Panc1 (cell line): Measurements from ENCODE around the gene DAB2. TPM values are rescaled to one million over a fixed set of nuclear protein-coding genes. Genes with fewer than 3 reads are reported as not detected.

Experiments
- ATAC-seq: fragments of 200-7000 bp; cut with Tn5 transposase; 2 replicates; pipeline ENCODE4 v1.9.1; 2020; ENCODE audit warnings: mild to moderate bottlenecking, moderate library complexity
- BruUV-seq: library from RNA; stranded (reverse); fragments of 400-500 nt; replicated peaks from 2 replicates; lab custom pipeline; 2021; lab: Mats Ljungman, UMichigan
- CTCF ChIA-PET: fragments of 300-600 bp; sonication (Branson Sonifier 250); formaldehyde crosslinking; loops from one replicate; lab custom pipeline; 2022; ENCODE audit warnings: antibody characterized with exemption; lab: Charles Lee
- POLR2A ChIA-PET: fragments of 300-600 bp; sonication (Branson Sonifier 250); formaldehyde crosslinking; loops from one replicate; lab custom pipeline; 2022; ENCODE audit warnings: antibody characterized with exemption; lab: Charles Lee
- DNase-seq: peaks from one replicate; pipeline ENCODE4 v3.0.0-alpha.2; 2010; ENCODE audit warnings: low read depth, low spot score
- H3K27ac ChIP-seq: 2 replicates; pipeline ENCODE4 v1.5.1; 2011; ENCODE audit warnings: mild to moderate bottlenecking, low read length, inconsistent platforms
- H3K27me3 ChIP-seq: fragments of 200-500 bp; sonication (Bioruptor generic); 2 replicates; pipeline ENCODE4 v1.6.0; 2014; ENCODE audit warnings: low read length, inconsistent platforms; ENCODE audit not compliant: control insufficient read depth, insufficient read depth
- H3K36me3 ChIP-seq: fragments of 200-500 bp; sonication (Bioruptor generic); 2 replicates; pipeline ENCODE4 v1.5.1; 2014; ENCODE audit warnings: inconsistent platforms, mild to moderate bottlenecking, low read length, moderate library complexity; ENCODE audit not compliant: control insufficient read depth, insufficient read depth
- H3K4me1 ChIP-seq: 2 replicates; pipeline ENCODE4 v1.5.1; 2011; ENCODE audit warnings: inconsistent platforms, mild to moderate bottlenecking, low read length, moderate library complexity; ENCODE audit not compliant: control insufficient read depth, insufficient read depth
- H3K4me3 ChIP-seq, 2 experiments: 2 replicates each; pipeline ENCODE4 v1.5.1; 2011 to 2012; ENCODE audit warnings: low read depth in 2 of 2, low read length in 2 of 2, mild to moderate bottlenecking in 2 of 2, inconsistent platforms in 1 of 2, moderate library complexity in 1 of 2
- H3K9me3 ChIP-seq: fragments of 200-500 bp; sonication (Bioruptor generic); 2 replicates; pipeline ENCODE4 v1.5.1; 2014; ENCODE audit warnings: low read depth, mild to moderate bottlenecking, inconsistent platforms, low read length, moderate library complexity; ENCODE audit not compliant: control insufficient read depth, insufficient read depth
- POLR2AphosphoS5 ChIP-seq: IDR thresholded peaks from 2 replicates; pipeline ENCODE4 v1.6.1; 2012; ENCODE audit warnings: mild to moderate bottlenecking, low read depth, low read length, moderate library complexity
- SIN3A ChIP-seq: IDR thresholded peaks from 2 replicates; pipeline ENCODE4 v1.6.1; 2012; ENCODE audit warnings: low read depth, mild to moderate bottlenecking, low read length, moderate library complexity, borderline replicate concordance; ENCODE audit not compliant: insufficient read depth
- TCF7L2 ChIP-seq: IDR thresholded peaks from 2 replicates; pipeline ENCODE4 v1.6.1; 2011; ENCODE audit warnings: mild to moderate bottlenecking, low read depth, low read length, inconsistent platforms
- in situ Hi-C: cut with HindIII; loops from 2 replicates; pipeline ENCODE4 v1.10.0; 2016; ENCODE audit warnings: low sequenced_read_pairs, low pct_unique_long_range_greater_than_20kb
- intact Hi-C: fragments of 100-400 bp; cut with micrococcal nuclease; formaldehyde crosslinking; loops from one replicate; pipeline ENCODE4 v1.10.0; 2022; ENCODE audit not compliant: unreplicated experiment
- total RNA-seq: library from RNA; stranded (reverse); gene quantifications from one replicate; pipeline ENCODE4 v1.2.1, GENCODE V29; 2021; ENCODE audit not compliant: unreplicated experiment
- TF ChIP-seq, protein P1 (sequence below): fragments of 450-650 bp; IDR thresholded peaks from 2 replicates; pipeline ENCODE4 v1.5.1; 2017; ENCODE audit warnings: mild to moderate bottlenecking
- TF ChIP-seq, protein P2 (sequence below), 2 experiments: IDR thresholded peaks; 2 replicates each; pipeline ENCODE4 v1.6.1; 2011 to 2012; ENCODE audit warnings: low read depth in 2 of 2, control low read depth in 1 of 2, low read length in 1 of 2, mild to moderate bottlenecking in 1 of 2, moderate library complexity in 1 of 2; ENCODE audit not compliant: insufficient read depth in 1 of 2

DAB2 gene
- total RNA-seq, 1 experiment from 2014 or later, result 1.7 TPM

DNA sequence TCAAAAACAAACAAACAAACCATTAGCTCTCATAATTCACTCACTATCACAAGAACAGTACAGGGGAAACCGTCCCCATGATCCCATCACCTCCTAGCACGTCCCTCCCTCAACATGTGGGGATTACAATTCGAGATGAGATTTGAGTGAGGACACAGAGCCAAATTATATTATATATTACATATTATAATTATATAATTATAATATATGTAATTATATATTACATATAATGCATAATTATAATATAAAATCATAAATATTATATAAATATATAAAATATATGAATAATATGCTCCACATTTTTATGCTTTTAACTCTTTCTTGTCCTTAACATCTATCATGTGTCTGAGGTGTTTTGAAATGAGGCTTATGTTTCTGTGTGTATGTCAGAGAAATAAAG, 57.1 kb downstream of the DAB2 start:
- CTCF ChIA-PET, result no interaction called here
- no peak for ATAC-seq
- BruUV-seq, result no TSS peak

DNA sequence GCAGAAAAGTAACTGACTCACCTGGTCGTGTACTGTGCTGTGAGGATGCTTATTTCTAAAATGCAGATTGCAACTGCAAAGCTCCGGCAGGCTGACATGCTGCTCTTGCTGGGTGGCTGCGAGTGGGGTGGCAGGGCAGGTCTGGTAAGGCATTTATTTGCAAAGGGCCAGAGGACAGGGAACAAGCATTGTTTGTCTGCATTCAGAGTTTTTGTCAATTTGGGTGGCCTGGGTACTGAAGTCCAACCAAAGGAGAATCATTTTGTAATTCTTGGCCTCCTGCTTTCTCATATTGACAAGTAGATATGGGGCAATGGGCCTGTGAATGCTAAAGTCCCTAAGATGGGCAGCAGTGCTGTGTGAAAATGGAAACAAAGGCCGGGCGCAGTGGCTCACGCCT, 60.4 kb downstream of the DAB2 start, which contains the start of gene C9:
TSS of gene C9 (minus strand) at position 129 of the 400 bp plus-strand sequence. CDS start at position 98, 31 bp downstream.
- Histone ChIP-seq H3K27ac (no peak within 1 kb of the TSS), H3K4me3 (no peak within 1 kb of the TSS), H3K27me3 (no peaks in the 10 kb centered on the region), H3K9me3 (no peaks in the 10 kb centered on the region), H3K36me3 (no peaks in the 10 kb centered on the region), H3K4me1 (no peaks in the 10 kb centered on the region)
- ChIA-PET CTCF (no interaction called here), POLR2A (no interaction called here)
- in situ Hi-C loops, result no loop called here
- intact Hi-C loops, result no loop called here
- no TSS peak for BruUV-seq
- DNase-seq, result no peak
- ATAC-seq, result no peak
- no peak for TF ChIP-seq POLR2AphosphoS5
- no peak for TF ChIP-seq SIN3A

More for the DNA sequence above, 57.1 kb downstream of the DAB2 start:
- H3K36me3 ChIP-seq, result no peaks in the 10 kb centered on the region
- H3K4me3 ChIP-seq, result no peak overlapping the region
- H3K4me1 ChIP-seq, result no peaks in the 10 kb centered on the region
- intact Hi-C loops, result no loop called here
- POLR2A ChIA-PET, result no interaction called here
- no peak for TF ChIP-seq POLR2AphosphoS5
- H3K9me3 ChIP-seq, result no peaks in the 10 kb centered on the region
- H3K27me3 ChIP-seq, result no peaks in the 10 kb centered on the region
- no peak overlapping the region for H3K27ac ChIP-seq
- in situ Hi-C loops, result no loop called here
- DNase-seq, result no peak

DNA sequence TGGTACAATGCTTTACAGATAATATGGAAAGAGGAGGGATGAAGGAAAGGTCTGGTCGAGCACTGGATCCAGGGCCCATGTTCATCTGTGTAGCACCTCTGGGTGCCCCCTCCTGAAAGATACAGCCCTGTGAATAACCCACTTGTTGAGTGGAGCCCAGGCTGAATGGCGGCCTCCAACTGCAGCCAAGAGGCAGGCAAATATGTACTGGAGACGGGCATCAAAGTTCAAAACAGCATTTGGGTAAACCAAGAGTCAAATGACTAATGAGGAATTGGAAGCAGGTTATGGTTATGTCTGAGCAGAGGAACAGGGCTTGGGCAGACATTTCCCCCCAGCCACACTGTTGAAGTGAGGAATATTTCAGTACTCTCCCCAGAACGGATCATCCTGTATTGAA, 61.6 kb downstream of the DAB2 start:
- Histone ChIP-seq H3K36me3 (no peaks in the 10 kb centered on the region), H3K9me3 (no peaks in the 10 kb centered on the region), H3K4me3 (no peak overlapping the region), H3K27me3 (no peaks in the 10 kb centered on the region), H3K27ac (no peak overlapping the region), H3K4me1 (no peaks in the 10 kb centered on the region)
- CTCF ChIA-PET, result no interaction called here
- DNase-seq (no peak), ATAC-seq (no peak)
- in situ Hi-C loops (no loop called here), intact Hi-C loops (no loop called here)
- no peak for TF ChIP-seq TCF7L2
- TF ChIP-seq POLR2AphosphoS5, result no peak
- TF ChIP-seq, protein P1, sequence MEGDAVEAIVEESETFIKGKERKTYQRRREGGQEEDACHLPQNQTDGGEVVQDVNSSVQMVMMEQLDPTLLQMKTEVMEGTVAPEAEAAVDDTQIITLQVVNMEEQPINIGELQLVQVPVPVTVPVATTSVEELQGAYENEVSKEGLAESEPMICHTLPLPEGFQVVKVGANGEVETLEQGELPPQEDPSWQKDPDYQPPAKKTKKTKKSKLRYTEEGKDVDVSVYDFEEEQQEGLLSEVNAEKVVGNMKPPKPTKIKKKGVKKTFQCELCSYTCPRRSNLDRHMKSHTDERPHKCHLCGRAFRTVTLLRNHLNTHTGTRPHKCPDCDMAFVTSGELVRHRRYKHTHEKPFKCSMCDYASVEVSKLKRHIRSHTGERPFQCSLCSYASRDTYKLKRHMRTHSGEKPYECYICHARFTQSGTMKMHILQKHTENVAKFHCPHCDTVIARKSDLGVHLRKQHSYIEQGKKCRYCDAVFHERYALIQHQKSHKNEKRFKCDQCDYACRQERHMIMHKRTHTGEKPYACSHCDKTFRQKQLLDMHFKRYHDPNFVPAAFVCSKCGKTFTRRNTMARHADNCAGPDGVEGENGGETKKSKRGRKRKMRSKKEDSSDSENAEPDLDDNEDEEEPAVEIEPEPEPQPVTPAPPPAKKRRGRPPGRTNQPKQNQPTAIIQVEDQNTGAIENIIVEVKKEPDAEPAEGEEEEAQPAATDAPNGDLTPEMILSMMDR, result no peak
- TF ChIP-seq, protein P2, sequence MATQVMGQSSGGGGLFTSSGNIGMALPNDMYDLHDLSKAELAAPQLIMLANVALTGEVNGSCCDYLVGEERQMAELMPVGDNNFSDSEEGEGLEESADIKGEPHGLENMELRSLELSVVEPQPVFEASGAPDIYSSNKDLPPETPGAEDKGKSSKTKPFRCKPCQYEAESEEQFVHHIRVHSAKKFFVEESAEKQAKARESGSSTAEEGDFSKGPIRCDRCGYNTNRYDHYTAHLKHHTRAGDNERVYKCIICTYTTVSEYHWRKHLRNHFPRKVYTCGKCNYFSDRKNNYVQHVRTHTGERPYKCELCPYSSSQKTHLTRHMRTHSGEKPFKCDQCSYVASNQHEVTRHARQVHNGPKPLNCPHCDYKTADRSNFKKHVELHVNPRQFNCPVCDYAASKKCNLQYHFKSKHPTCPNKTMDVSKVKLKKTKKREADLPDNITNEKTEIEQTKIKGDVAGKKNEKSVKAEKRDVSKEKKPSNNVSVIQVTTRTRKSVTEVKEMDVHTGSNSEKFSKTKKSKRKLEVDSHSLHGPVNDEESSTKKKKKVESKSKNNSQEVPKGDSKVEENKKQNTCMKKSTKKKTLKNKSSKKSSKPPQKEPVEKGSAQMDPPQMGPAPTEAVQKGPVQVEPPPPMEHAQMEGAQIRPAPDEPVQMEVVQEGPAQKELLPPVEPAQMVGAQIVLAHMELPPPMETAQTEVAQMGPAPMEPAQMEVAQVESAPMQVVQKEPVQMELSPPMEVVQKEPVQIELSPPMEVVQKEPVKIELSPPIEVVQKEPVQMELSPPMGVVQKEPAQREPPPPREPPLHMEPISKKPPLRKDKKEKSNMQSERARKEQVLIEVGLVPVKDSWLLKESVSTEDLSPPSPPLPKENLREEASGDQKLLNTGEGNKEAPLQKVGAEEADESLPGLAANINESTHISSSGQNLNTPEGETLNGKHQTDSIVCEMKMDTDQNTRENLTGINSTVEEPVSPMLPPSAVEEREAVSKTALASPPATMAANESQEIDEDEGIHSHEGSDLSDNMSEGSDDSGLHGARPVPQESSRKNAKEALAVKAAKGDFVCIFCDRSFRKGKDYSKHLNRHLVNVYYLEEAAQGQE (IDR thresholded peaks at IDR 0.05; ENCODE audit: insufficient read depth in 1 of 2, low read depth in 2 of 2, low read length in 1 of 2), result no peak
- no peak for TF ChIP-seq SIN3A
- POLR2A ChIA-PET, result no interaction called here
- BruUV-seq, result no TSS peak
